Measurements from ENCODE around the gene TNFSF11.

The TNFSF11 gene

GRCh38 chr13:42526804-42527203, 47.1 kb upstream of the TNFSF11 start:
- Histone ChIP-seq H3K4me2 (ENCODE audit: low read length) (no peak overlapping the region), H4K20me1 (ENCODE audit: insufficient read depth, low read length) (no peaks in the 10 kb centered on the region), H3K79me2 (ENCODE audit: low read length) (no peaks in the 10 kb centered on the region), H3K27me3 (ENCODE audit: low read depth, low read length) (peaks cover 12% of the 10 kb centered on the region), H3K27ac (ENCODE audit: low read length) (no peak overlapping the region), H3K9me3 (ENCODE audit: insufficient read depth, low read length) (no peaks in the 10 kb centered on the region), H3K4me3 (ENCODE audit: low read length) (no peak overlapping the region), H2AFZ (ENCODE audit: low read depth, low read length) (no peak overlapping the region), H3K36me3 (replicated peaks; ENCODE audit: low read depth, low read length) (no peaks in the 10 kb centered on the region), H3K4me1 (ENCODE audit: low read length) (peaks cover 40% of the 10 kb centered on the region), H3K9ac (ENCODE audit: low read length) (no peak overlapping the region)
- no peak for TF ChIP-seq EZH2phosphoT487 (IDR thresholded peaks at IDR 0.05; ENCODE audit: low read depth)
- TF ChIP-seq, protein P1, sequence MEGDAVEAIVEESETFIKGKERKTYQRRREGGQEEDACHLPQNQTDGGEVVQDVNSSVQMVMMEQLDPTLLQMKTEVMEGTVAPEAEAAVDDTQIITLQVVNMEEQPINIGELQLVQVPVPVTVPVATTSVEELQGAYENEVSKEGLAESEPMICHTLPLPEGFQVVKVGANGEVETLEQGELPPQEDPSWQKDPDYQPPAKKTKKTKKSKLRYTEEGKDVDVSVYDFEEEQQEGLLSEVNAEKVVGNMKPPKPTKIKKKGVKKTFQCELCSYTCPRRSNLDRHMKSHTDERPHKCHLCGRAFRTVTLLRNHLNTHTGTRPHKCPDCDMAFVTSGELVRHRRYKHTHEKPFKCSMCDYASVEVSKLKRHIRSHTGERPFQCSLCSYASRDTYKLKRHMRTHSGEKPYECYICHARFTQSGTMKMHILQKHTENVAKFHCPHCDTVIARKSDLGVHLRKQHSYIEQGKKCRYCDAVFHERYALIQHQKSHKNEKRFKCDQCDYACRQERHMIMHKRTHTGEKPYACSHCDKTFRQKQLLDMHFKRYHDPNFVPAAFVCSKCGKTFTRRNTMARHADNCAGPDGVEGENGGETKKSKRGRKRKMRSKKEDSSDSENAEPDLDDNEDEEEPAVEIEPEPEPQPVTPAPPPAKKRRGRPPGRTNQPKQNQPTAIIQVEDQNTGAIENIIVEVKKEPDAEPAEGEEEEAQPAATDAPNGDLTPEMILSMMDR (IDR thresholded peaks at IDR 0.05; ENCODE audit: low read depth, low read length) = no peak

DNA sequence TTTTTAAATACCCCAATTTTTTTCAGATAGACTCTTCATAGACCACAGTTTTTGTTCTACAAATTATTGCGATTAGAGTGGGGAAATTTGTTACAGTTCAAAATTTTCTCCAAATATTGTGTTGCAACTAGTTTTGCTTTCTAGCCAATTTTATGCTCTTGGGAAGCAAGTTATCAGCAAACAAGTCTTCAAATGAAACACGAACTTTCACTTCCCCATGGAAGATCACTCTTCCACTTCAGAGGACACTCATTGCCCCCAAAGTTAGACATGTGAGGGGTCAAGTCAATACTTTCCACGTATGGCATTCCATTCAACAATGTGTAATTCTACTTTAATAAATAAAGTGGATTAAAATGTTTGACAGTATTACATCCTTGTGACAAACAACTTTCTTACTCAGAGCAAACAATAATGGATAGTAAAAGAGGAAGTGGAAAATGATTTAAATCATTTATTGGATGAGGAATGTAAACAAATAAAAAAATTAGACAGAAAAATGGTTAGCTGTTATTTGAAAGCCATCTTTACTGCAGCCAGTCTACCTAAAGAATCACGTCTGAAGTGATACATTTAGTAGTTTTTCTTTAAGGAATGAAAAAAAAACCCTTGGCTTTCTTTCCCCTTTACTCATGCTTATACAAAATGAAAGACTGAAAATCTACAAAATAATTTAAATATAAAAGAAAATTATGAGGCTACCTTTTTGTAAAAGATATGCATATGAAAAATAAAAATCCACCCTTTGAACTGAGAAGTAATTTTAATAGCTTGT, 41.2 kb upstream of the TNFSF11 start:
- H3K27ac ChIP-seq (ENCODE audit: low read length) = no peak overlapping the region
- H3K36me3 ChIP-seq (replicated peaks; ENCODE audit: low read depth, low read length) = no peaks in the 10 kb centered on the region
- no peaks in the 10 kb centered on the region for H4K20me1 ChIP-seq (ENCODE audit: insufficient read depth, low read length)
- H2AFZ ChIP-seq (ENCODE audit: low read depth, low read length) = no peak overlapping the region
- H3K4me3 ChIP-seq (ENCODE audit: low read length) = peak overlapping the region; percentile 12
- no peak for TF ChIP-seq EZH2phosphoT487 (IDR thresholded peaks at IDR 0.05; ENCODE audit: low read depth)
- TF ChIP-seq, protein P1 (IDR thresholded peaks at IDR 0.05; ENCODE audit: low read depth, low read length) = no peak
- H3K27me3 ChIP-seq (ENCODE audit: low read depth, low read length) = peaks cover 14% of the 10 kb centered on the region
- no peaks in the 10 kb centered on the region for H3K79me2 ChIP-seq (ENCODE audit: low read length)
- no peaks in the 10 kb centered on the region for H3K9me3 ChIP-seq (ENCODE audit: insufficient read depth, low read length)
- H3K4me2 ChIP-seq (ENCODE audit: low read length) = peak overlapping the region; percentile 50
- H3K9ac ChIP-seq (ENCODE audit: low read length) = no peak overlapping the region
- H3K4me1 ChIP-seq (ENCODE audit: low read length) = peaks cover 15% of the 10 kb centered on the region

DNA sequence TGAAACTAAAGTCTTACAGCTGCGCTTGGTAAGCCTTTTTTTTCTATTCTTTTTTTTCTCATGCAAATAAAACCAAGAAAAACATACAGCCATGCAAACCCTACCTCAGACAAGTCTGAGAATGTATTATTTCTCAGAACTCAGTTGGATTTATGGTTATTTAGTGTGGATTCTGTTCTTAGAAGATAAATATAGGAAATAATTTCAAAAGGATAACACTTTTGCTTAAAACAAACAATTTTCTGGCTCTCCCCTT, 40.7 kb upstream of the TNFSF11 start:
- no peak overlapping the region for H2AFZ ChIP-seq (ENCODE audit: low read depth, low read length)
- no peak overlapping the region for H3K27ac ChIP-seq (ENCODE audit: low read length)
- peaks cover 19% of the 10 kb centered on the region for H3K27me3 ChIP-seq (ENCODE audit: low read depth, low read length)
- no peak overlapping the region for H3K4me3 ChIP-seq (ENCODE audit: low read length)
- no peak for TF ChIP-seq EZH2phosphoT487 (IDR thresholded peaks at IDR 0.05; ENCODE audit: low read depth)
- TF ChIP-seq, protein P1 (IDR thresholded peaks at IDR 0.05; ENCODE audit: low read depth, low read length) = no peak
- H3K79me2 ChIP-seq (ENCODE audit: low read length) = no peaks in the 10 kb centered on the region
- H3K36me3 ChIP-seq (replicated peaks; ENCODE audit: low read depth, low read length) = no peaks in the 10 kb centered on the region
- H3K4me2 ChIP-seq (ENCODE audit: low read length) = peak overlapping the region; percentile 50
- H3K4me1 ChIP-seq (ENCODE audit: low read length) = peaks cover 15% of the 10 kb centered on the region
- no peaks in the 10 kb centered on the region for H4K20me1 ChIP-seq (ENCODE audit: insufficient read depth, low read length)
- no peak overlapping the region for H3K9ac ChIP-seq (ENCODE audit: low read length)
- no peaks in the 10 kb centered on the region for H3K9me3 ChIP-seq (ENCODE audit: insufficient read depth, low read length)

DNA sequence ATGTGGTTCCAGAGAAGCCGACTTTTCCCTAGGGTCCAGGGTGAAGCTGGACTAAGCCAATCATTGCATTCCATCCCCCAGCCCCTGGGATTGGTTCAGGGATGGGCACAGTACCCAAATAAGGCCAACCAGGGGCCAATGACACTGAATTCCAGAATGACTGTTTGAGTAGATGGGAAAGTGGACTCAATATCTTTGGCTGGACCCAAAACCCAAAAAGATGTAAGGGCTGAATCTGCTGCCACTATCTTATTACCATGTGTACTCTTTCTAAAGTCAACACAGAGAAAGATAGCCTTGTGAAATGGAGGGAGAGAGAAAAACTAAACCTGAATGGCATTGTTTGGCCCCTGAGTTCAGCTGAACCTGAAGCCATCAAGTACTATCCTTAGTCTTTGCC, 39.2 kb upstream of the TNFSF11 start:
- H3K27me3 ChIP-seq (ENCODE audit: low read depth, low read length) = peaks cover 22% of the 10 kb centered on the region
- no peaks in the 10 kb centered on the region for H4K20me1 ChIP-seq (ENCODE audit: insufficient read depth, low read length)
- H3K9me3 ChIP-seq (ENCODE audit: insufficient read depth, low read length) = no peaks in the 10 kb centered on the region
- no peak overlapping the region for H3K27ac ChIP-seq (ENCODE audit: low read length)
- H3K36me3 ChIP-seq (replicated peaks; ENCODE audit: low read depth, low read length) = no peaks in the 10 kb centered on the region
- H3K4me2 ChIP-seq (ENCODE audit: low read length) = no peak overlapping the region
- peaks cover 15% of the 10 kb centered on the region for H3K4me1 ChIP-seq (ENCODE audit: low read length)
- no peak for TF ChIP-seq EZH2phosphoT487 (IDR thresholded peaks at IDR 0.05; ENCODE audit: low read depth)
- TF ChIP-seq, protein P1 (IDR thresholded peaks at IDR 0.05; ENCODE audit: low read depth, low read length) = no peak
- H2AFZ ChIP-seq (ENCODE audit: low read depth, low read length) = no peak overlapping the region
- H3K79me2 ChIP-seq (ENCODE audit: low read length) = no peaks in the 10 kb centered on the region
- no peak overlapping the region for H3K9ac ChIP-seq (ENCODE audit: low read length)
- H3K4me3 ChIP-seq (ENCODE audit: low read length) = no peak overlapping the region
